ENCODE data around the gene PHC2.

The PHC2 gene

GRCh38 chr1:33425900-33426299 is 5.0 kb downstream of the PHC2 start:
- Histone ChIP-seq H3K9ac (ENCODE audit: low read length) (no peak overlapping the region), H2AFZ (ENCODE audit: insufficient read depth, low read length, poor library complexity) (no peak overlapping the region), H3K79me2 (ENCODE audit: control insufficient read depth, insufficient read depth, low read length, poor library complexity) (peaks cover 2% of the 10 kb centered on the region), H3K27me3 (ENCODE audit: insufficient read depth, low read length) (peaks cover 16% of the 10 kb centered on the region), H3K18ac (ENCODE audit: low read length) (no peak overlapping the region), H3K4ac (ENCODE audit: low read depth, low read length) (no peak overlapping the region), H2BK5ac (ENCODE audit: low read depth, low read length, poor library complexity) (no peak overlapping the region), H4K8ac (ENCODE audit: low read depth, low read length) (no peak overlapping the region), H3K14ac (ENCODE audit: low read length) (no peak overlapping the region), H3K4me1 (ENCODE audit: control insufficient read depth in 1 of 2, insufficient read depth in 2 of 2, low read length in 2 of 2) (peaks cover 0 to 7% of the 10 kb centered on the region in 2 experiments), H3K4me2 (ENCODE audit: low read length) (no peak overlapping the region), H4K12ac (ENCODE audit: low read depth, low read length) (no peak overlapping the region), H3K36me3 (ENCODE audit: control insufficient read depth in 1 of 2, insufficient read depth in 2 of 2, low read length in 2 of 2) (no peaks in the 10 kb centered on the region), H2AK5ac (ENCODE audit: low read length) (no peak overlapping the region), H2BK120ac (ENCODE audit: insufficient read depth, low read length, poor library complexity) (no peak overlapping the region), H2BK12ac (ENCODE audit: low read length) (peak overlapping the region; percentile 74), H3K79me1 (ENCODE audit: low read length) (peaks cover 2% of the 10 kb centered on the region), H3K4me3 (ENCODE audit: low read depth, low read length) (no peak overlapping the region), H3K27ac (ENCODE audit: low read depth, low read length) (no peak overlapping the region), H3K23ac (ENCODE audit: low read length) (no peak overlapping the region), H3K9me3 (ENCODE audit: insufficient read depth, low read depth, low read length) (no peaks in the 10 kb centered on the region), H4K91ac (ENCODE audit: low read depth, low read length) (peak overlapping the region; percentile 54)
- WGBS (ENCODE audit: extremely low coverage, insufficient coverage, insufficient read length), result no CpG with 5 or more reads among the region's 2 CpGs
- DNase-seq, result no peak

- H3K4me1 ChIP-seq (ENCODE audit: control insufficient read depth in 1 of 2, insufficient read depth in 2 of 2, low read length in 2 of 2), result peaks cover 0 to 3% of the 10 kb centered on the region in 2 experiments
- H3K36me3 ChIP-seq (ENCODE audit: control insufficient read depth in 1 of 2, insufficient read depth in 2 of 2, low read length in 2 of 2), result no peaks in the 10 kb centered on the region
- H2AK5ac ChIP-seq (ENCODE audit: low read length), result no peak overlapping the region
- no peak overlapping the region for H2AFZ ChIP-seq (ENCODE audit: insufficient read depth, low read length, poor library complexity)
- no peaks in the 10 kb centered on the region for H3K9me3 ChIP-seq (ENCODE audit: insufficient read depth, low read depth, low read length)
- H2BK120ac ChIP-seq (ENCODE audit: insufficient read depth, low read length, poor library complexity), result no peak overlapping the region
- H3K79me2 ChIP-seq (ENCODE audit: control insufficient read depth, insufficient read depth, low read length, poor library complexity), result peaks cover 2% of the 10 kb centered on the region
- peak in 1 of 2 donors; percentile 46 for DNase-seq
- H3K27me3 ChIP-seq (ENCODE audit: insufficient read depth, low read length), result peaks cover 8% of the 10 kb centered on the region
- no CpG with 5 or more reads among the region's 2 CpGs for WGBS (ENCODE audit: extremely low coverage, insufficient coverage, insufficient read length)
- H3K4me3 ChIP-seq (ENCODE audit: low read depth, low read length), result no peak overlapping the region
- H3K14ac ChIP-seq (ENCODE audit: low read length), result no peak overlapping the region
- no peak overlapping the region for H2BK5ac ChIP-seq (ENCODE audit: low read depth, low read length, poor library complexity)
- no peak overlapping the region for H2BK12ac ChIP-seq (ENCODE audit: low read length)
- peaks cover 2% of the 10 kb centered on the region for H3K79me1 ChIP-seq (ENCODE audit: low read length)
- H3K9ac ChIP-seq (ENCODE audit: low read length), result no peak overlapping the region
- no peak overlapping the region for H3K18ac ChIP-seq (ENCODE audit: low read length)
- H3K4me2 ChIP-seq (ENCODE audit: low read length), result no peak overlapping the region
- no peak overlapping the region for H4K91ac ChIP-seq (ENCODE audit: low read depth, low read length)
- H3K4ac ChIP-seq (ENCODE audit: low read depth, low read length), result no peak overlapping the region
- H4K8ac ChIP-seq (ENCODE audit: low read depth, low read length), result no peak overlapping the region
- no peak overlapping the region for H4K12ac ChIP-seq (ENCODE audit: low read depth, low read length)
- no peak overlapping the region for H3K23ac ChIP-seq (ENCODE audit: low read length)
- no peak overlapping the region for H3K27ac ChIP-seq (ENCODE audit: low read depth, low read length)
Measured at GRCh38 chr1:33424610-33425009, 6.3 kb downstream of the PHC2 start.

GRCh38 chr1:33424205-33424604 is 6.7 kb downstream of the PHC2 start:
- WGBS (ENCODE audit: extremely low coverage, insufficient coverage, insufficient read length), result no CpG with 5 or more reads among the region's 4 CpGs

GRCh38 chr1:33420870-33421775 is 9.8 kb downstream of the PHC2 start:
- DNase-seq, result no peak
- Histone ChIP-seq H3K36me3 (ENCODE audit: control insufficient read depth in 1 of 2, insufficient read depth in 2 of 2, low read length in 2 of 2) (no peaks in the 10 kb centered on the region), H2BK5ac (ENCODE audit: low read depth, low read length, poor library complexity) (no peak overlapping the region), H2AFZ (ENCODE audit: insufficient read depth, low read length, poor library complexity) (no peak overlapping the region), H3K18ac (ENCODE audit: low read length) (no peak overlapping the region), H2AK5ac (ENCODE audit: low read length) (no peak overlapping the region), H3K9me3 (ENCODE audit: insufficient read depth, low read depth, low read length) (no peaks in the 10 kb centered on the region), H3K23ac (ENCODE audit: low read length) (no peak overlapping the region), H4K12ac (ENCODE audit: low read depth, low read length) (no peak overlapping the region), H4K8ac (ENCODE audit: low read depth, low read length) (no peak overlapping the region), H3K27ac (ENCODE audit: low read depth, low read length) (no peak overlapping the region), H2BK12ac (ENCODE audit: low read length) (no peak overlapping the region), H3K4me1 (ENCODE audit: control insufficient read depth in 1 of 2, insufficient read depth in 2 of 2, low read length in 2 of 2) (peaks cover 0 to 3% of the 10 kb centered on the region in 2 experiments), H3K79me1 (ENCODE audit: low read length) (peaks cover 2% of the 10 kb centered on the region), H3K4me3 (ENCODE audit: low read depth, low read length) (no peak overlapping the region), H3K14ac (ENCODE audit: low read length) (no peak overlapping the region), H2BK120ac (ENCODE audit: insufficient read depth, low read length, poor library complexity) (no peak overlapping the region), H3K79me2 (ENCODE audit: control insufficient read depth, insufficient read depth, low read length, poor library complexity) (peaks cover 2% of the 10 kb centered on the region), H3K27me3 (ENCODE audit: insufficient read depth, low read length) (no peaks in the 10 kb centered on the region), H3K9ac (ENCODE audit: low read length) (no peak overlapping the region), H3K4ac (ENCODE audit: low read depth, low read length) (no peak overlapping the region), H4K91ac (ENCODE audit: low read depth, low read length) (no peak overlapping the region), H3K4me2 (ENCODE audit: low read length) (no peak overlapping the region)
- no CpG with 5 or more reads among the region's 7 CpGs for WGBS (ENCODE audit: extremely low coverage, insufficient coverage, insufficient read length)

More at GRCh38 chr1:33424205-33424604, 6.7 kb downstream of the PHC2 start:
- peaks cover 0 to 3% of the 10 kb centered on the region in 2 experiments for H3K4me1 ChIP-seq (ENCODE audit: control insufficient read depth in 1 of 2, insufficient read depth in 2 of 2, low read length in 2 of 2)
- no peaks in the 10 kb centered on the region for H3K36me3 ChIP-seq (ENCODE audit: control insufficient read depth in 1 of 2, insufficient read depth in 2 of 2, low read length in 2 of 2)
- no peak overlapping the region for H3K14ac ChIP-seq (ENCODE audit: low read length)
- H3K9ac ChIP-seq (ENCODE audit: low read length), result no peak overlapping the region
- DNase-seq, result no peak
- no peak overlapping the region for H4K8ac ChIP-seq (ENCODE audit: low read depth, low read length)
- H4K91ac ChIP-seq (ENCODE audit: low read depth, low read length), result no peak overlapping the region
- H2BK5ac ChIP-seq (ENCODE audit: low read depth, low read length, poor library complexity), result no peak overlapping the region
- H3K4ac ChIP-seq (ENCODE audit: low read depth, low read length), result no peak overlapping the region
- H2BK12ac ChIP-seq (ENCODE audit: low read length), result no peak overlapping the region
- H4K12ac ChIP-seq (ENCODE audit: low read depth, low read length), result no peak overlapping the region
- H3K23ac ChIP-seq (ENCODE audit: low read length), result no peak overlapping the region
- H2AK5ac ChIP-seq (ENCODE audit: low read length), result no peak overlapping the region
- peaks cover 2% of the 10 kb centered on the region for H3K79me1 ChIP-seq (ENCODE audit: low read length)
- no peaks in the 10 kb centered on the region for H3K9me3 ChIP-seq (ENCODE audit: insufficient read depth, low read depth, low read length)
- no peak overlapping the region for H3K27ac ChIP-seq (ENCODE audit: low read depth, low read length)
- H3K27me3 ChIP-seq (ENCODE audit: insufficient read depth, low read length), result peaks cover 4% of the 10 kb centered on the region
- no peak overlapping the region for H3K4me3 ChIP-seq (ENCODE audit: low read depth, low read length)
- H2BK120ac ChIP-seq (ENCODE audit: insufficient read depth, low read length, poor library complexity), result no peak overlapping the region
- peaks cover 2% of the 10 kb centered on the region for H3K79me2 ChIP-seq (ENCODE audit: control insufficient read depth, insufficient read depth, low read length, poor library complexity)
- H3K18ac ChIP-seq (ENCODE audit: low read length), result no peak overlapping the region
- H2AFZ ChIP-seq (ENCODE audit: insufficient read depth, low read length, poor library complexity), result no peak overlapping the region
- no peak overlapping the region for H3K4me2 ChIP-seq (ENCODE audit: low read length)

All from trophoblast cell (in vitro differentiated cells and primary cell).